ENCODE results near the gene TMPRSS11F.

TMPRSS11F gene

DNA sequence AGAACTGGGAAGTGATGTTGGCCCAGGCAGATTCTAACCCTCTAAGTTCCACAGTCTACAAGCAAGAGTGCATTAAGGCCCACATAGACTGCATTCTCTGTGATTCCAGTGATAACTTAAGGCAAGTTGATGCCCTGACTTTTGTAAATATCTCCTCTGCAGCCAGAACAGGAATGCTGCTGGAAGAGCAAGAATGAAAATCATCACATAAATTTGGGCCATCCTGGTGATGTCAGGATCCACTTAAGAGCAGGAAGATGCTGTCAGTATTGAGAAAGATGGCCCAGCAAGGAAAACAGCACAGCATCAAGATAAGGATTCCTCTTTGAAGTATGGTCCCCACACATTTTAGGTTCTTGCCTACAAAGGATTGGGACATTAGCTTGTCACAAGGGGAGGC, 52.4 kb downstream of the TMPRSS11F start:
- no peak for DNase-seq

GRCh38 chr4:68076194-68076593, 53.5 kb downstream of the TMPRSS11F start:
- no peak for DNase-seq

DNA sequence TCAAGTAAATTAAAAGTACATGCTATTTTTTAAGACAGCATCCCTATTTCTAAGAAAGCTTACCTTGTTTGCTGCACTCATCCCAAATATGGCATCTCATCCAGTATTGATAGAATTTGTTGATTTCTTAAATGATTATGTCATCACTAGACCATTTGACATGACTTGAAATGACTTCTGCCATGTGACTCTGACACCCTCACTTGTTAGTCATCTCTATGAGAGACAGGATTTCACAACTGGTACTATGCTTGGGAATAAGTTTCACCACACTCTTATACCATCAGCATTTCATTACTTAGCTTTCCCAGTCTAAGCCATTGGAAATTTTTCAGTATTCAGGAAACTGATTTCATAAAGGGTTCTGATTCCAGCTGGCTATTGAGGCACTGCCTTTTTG, 55.3 kb downstream of the TMPRSS11F start:
- no peak for DNase-seq

GRCh38 chr4:68070302-68070701, 59.4 kb downstream of the TMPRSS11F start:
- DNase-seq: no peak

DNA sequence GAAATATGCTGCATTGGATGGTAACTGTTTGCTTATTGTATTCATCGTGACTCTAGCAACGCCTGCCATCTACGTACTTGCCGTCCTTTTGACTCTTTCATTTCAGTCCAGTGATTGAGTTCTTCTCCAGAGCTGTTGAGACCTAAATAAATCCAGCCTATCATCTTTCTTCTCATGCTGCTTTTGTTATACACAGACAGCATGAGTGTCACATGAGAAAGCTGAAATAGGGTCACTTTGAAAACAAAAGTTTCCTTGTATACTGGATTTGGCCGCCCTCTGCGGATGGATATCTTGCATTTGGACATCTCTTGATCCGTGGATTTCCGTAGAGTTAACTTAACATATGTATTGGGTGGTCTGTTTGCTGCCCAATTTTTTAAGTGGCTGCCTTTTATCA, 67.2 kb downstream of the TMPRSS11F start:
- no peak for DNase-seq

DNA sequence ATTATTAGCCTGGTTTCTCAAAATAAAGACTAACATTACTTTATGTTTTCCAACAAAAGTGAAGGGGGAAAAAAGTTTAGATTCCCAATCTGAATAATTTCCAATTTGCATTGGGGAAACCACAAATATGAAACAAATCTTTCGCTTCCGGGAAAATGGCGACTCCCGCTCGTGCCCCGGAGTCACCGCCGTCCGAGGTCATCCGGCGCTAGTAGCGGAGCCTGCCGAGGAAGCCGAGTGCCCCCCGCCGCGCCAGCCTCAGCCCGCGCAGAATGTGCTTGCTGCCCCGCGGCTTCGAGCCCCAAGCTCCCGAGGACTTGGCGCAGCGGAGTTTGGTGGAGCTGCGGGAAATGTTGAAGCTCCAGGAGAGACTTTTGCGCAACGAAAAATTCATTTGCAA, 91.4 kb downstream of the TMPRSS11F start:
- DNase-seq: no peak

- no peak for DNase-seq
Measured at GRCh38 chr4:68021185-68021584, 108.5 kb downstream of the TMPRSS11F start.

DNA sequence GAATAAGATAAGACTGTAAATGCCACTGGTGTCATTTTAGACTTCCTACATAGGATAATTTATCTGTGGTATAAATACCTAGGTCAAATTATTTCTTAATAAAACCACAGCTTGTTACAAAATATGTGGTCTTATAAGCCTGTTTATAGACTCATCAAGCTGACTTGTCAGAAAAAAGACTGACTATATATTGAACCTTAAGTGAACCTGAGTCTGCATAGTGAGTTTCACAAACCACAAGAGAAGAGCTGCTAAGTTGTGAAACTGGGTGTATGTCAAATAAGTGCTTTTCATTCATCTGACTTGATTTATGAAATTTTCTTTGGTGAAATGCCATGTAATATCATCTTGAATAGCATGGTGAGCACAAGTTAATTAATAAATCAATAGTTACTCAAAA, 118.0 kb downstream of the TMPRSS11F start:
- DNase-seq: no peak

All from NCI-H524 (cell line).